GM12801 (cell line): ENCODE data around the gene TEC.

Experiments used
- CTCF ChIP-seq: IDR thresholded peaks from one replicate; pipeline ENCODE4 v1.5.1; 2011; ENCODE audit warnings: control low read depth; ENCODE audit not compliant: insufficient read length; ENCODE audit errors: extremely low read depth

Gene TEC

GRCh38 chr4:48139691-48140090 lies 129.9 kb downstream of the TEC start:
- no peak for TF ChIP-seq CTCF

GRCh38 chr4:48138936-48139335 lies 130.7 kb downstream of the TEC start:
- TF ChIP-seq CTCF: no peak

DNA sequence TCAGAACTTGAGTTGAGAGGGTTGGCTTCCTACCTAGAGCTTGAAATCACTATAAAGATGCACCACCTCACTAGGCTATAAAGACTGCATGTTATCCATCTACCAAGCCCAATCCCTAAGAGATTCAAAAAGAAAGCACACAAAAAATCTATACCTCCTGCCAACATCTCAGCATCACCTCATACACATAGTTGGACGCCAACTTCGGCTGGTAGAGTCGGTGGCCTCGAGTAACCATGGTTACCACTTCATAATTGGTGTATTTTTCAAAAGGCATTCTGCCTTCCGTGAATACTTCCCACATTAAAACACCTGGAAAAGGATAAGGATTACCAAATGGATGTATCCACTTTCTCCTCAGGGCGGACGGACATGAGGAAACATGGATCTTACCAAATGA lies 131.1 kb downstream of the TEC start:
- TF ChIP-seq CTCF: no peak

DNA sequence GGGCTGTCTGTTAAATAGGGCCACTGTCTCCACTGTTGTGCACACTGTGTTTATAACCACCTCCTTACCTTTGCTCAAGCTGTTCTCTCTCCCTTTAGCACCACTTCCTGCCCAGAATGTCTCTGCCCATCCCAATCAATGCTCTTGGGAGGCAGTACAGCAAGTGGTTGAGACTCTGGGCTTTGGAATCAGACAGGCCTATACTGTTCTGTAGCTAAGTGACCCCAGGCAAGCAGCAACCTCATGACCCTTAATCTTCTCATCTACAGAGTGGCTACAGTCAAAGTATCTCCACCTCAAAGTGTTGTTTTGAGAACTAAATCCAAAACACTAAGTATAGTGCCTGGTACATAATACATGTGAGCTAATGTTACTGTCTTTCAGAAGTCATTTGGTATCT lies 131.8 kb downstream of the TEC start:
- TF ChIP-seq CTCF: no peak

DNA sequence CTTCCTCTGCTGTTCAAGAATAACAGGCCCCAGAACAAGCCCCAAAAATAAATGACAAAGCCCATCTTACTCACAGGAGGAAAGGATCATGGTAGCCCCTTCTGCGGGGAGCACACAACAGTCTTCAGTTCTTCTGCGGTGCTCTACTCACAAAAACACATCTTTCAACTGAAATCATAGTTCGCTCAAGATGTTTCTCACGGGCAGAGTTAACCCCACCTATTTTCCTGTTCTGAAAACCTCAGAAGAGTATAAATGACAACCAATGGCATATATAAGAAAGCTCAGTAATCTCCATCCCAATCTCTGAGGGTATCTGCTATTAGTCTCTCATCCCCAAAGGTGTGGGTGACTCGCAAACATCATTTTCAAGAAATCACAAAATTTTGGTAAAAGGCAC lies 135.6 kb downstream of the TEC start, which contains the start of gene TXK:
TSS of gene TXK (minus strand) at position 170 of the 400 bp plus-strand sequence. CDS start at position 90, 80 bp downstream.
- no peak for TF ChIP-seq CTCF

- no peak for TF ChIP-seq CTCF
These were observed 136.0 kb downstream of the TEC start for GRCh38 chr4:48133669-48134068.

- no peak for TF ChIP-seq CTCF
These were observed 137.9 kb downstream of the TEC start for GRCh38 chr4:48131736-48132135.

GRCh38 chr4:48130100-48130499 lies 139.5 kb downstream of the TEC start:
- TF ChIP-seq CTCF: no peak
